NCI-H226 (cell line): ENCODE data around the gene RNF212B.
"Not testable (repeated sequence)": the region's sequence is repeated elsewhere in the genome, so short reads cannot be mapped to it uniquely, and the experiment has no call there.

Experiments used
- DNase-seq: peaks from one replicate; pipeline ENCODE4 v3.0.0-alpha.2; 2015

Gene RNF212B

DNA sequence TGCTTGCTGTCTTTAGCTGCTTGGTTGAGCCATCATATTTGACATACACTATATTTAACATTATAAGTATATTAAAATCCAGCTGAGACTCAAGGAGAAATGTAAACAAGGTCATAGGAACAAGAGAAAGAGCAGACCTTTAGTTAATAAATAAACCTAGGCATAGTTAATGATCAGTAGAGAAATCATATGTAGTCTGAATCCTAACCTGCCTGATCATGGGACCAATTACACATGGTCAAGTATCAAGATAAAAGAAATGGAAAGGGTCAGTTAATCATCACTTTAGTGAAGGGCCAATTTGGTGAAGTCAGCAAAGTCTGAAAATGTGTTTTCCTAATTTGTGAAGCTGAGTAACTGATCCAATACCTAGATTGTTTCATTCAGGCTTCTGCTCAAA, 7.5 kb downstream of the RNF212B start:
- no peak for DNase-seq

DNA sequence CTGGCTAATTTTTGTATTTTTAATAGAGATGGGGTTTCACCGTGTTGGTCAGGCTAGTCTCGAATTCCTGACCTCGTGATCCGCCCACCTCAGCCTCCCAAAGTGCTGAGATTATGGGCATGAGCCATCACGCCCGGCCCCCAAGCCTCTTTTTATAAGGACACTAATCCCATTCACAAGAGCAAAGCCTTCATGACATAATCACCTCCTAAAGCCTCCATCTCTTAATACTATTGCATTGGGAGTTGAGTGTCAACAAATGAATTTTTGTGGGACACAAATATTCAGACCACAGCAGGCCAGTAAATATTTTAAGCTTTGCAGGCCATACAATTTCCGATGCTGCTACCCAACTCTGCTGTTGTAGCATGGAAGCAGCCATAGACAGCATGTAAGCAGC, 10.9 kb downstream of the RNF212B start:
- DNase-seq = no peak

DNA sequence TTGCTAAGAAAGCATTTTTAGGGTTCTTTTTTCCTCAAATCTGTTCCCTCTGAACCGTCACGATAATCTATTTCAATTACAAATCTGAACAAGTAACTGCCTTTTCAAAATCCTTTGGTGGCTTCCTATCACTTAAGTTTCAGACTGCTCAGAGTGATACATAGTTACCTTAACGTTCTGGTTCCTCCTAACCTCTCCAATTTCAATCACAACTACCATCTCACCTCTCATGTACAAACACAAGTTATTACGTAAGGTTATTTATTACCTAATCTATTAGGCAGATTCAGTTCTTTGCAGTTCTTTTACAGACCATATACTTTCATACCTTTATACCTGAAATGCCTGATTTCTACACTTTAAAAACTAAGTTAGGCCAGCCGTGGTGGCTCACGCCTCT, 12.1 kb downstream of the RNF212B start:
- no peak for DNase-seq

DNA sequence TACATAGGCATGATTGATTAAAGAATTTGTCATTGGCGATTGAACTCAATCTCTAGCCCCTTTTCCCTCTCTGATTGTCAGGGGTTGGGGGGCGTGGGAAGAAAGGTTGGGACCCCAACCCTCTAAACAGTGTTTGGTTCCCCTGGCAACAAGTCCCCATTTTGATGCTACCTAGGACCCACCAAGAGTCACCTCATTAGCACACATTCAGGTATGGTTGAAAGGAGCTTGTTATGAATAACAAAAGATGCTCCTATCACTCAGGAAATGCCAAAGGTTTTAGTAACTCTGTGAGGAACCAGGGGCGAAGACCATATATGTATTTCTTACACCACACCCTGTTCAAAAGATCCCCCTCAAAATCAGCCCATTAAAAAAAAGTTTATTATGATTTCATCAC, 14.3 kb downstream of the RNF212B start:
- peak; percentile 23 for DNase-seq

DNA sequence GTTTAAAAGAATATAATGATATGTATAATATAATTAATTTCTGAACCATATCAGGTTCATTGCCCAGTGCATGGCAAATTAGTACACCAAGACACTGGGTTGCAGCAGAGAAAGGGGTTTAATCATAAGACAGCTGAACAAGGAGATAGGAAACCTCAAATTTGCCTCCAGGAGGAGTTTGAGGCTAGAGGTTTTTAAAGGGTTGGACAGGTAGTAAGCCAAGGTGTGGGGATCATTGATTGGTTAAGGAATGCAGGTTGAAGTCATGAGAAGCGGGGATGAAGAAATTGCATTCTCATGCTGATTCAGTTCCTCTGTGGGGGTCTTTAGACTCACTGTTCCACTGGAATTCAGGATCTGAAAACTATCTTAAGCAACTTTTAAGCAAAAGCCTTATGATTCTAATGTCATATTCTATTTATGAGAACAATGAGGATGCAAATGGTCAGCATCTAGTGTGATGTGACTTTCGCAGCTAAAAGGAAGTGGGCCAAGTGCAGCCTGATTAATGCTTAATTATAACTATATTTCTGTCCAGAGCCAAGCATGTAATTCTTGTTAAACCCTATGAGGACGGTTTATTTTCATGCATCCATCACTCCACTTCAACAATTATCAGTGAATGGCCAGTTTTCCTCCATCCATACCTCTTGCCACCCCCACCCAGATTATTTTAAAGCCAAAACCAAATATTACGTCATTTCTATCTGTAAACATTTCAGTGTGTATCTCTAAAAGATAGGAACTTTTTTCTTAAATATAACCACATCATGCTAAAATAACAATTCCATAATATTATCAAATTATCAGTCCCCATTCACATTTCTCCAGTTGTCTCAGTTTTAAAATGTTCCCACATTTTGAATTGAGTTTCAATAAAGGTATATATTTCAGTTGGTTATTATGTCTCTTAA, 14.9 kb downstream of the RNF212B start:
- peak; percentile 25 for DNase-seq

DNA sequence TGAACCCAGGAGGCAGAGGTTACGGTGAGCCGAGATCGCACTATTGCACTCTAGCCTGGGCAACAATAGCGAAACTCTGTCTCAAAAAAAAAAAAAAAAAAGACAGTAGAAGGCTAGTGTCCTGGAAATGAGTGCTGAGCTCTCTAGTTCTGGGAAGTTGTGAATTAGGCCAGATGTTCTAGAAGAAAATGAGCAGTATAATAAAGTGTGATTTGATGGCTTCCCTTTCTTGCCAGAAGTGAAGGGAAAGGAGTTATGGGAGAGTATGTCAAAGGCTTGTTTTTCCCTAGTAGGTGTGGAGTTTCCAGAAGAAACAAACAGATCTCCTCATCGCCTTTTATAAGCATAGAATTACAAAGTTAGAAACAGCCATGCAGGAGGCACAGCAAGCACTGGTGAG, 20.5 kb downstream of the RNF212B start:
- DNase-seq = no peak

DNA sequence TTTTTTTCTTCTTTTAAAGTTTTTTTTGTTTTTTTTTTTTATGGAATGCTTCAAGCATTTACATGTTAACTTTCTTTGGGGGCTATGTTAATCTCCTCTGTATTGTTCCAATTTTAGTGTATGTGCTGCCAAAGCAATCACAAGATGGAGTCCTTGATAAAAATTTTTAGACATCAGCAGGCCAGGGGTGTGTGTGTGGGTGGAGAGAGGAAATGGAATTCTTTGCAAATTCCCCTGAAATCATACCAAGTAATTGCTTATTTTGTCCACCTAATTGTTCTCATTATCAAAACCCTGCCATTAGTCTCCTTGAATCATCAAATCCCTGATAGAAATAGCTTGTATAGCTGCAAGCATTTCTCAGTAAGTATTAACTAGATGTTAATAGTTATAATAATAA, 21.7 kb downstream of the RNF212B start:
- no peak for DNase-seq

DNA sequence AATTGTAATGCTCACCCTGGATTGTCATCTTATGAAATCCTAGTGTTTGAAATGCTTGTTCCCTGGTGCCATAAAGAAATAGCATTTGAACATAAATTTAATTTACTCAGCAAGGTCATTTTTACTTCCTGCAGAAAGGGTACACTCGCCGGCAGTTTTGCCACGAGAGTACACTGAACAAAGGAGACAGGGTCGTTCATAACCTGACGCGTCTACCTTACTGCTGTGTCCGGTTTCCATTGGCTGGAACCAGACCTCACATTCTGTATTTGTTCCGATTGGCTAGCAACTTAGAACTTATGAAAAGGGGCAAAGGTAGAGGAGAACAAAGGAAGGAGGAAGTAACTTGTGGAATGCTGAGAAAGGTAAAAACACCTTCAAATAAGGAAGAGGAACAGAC, 23.1 kb downstream of the RNF212B start:
- not testable (repeated sequence) for DNase-seq

DNA sequence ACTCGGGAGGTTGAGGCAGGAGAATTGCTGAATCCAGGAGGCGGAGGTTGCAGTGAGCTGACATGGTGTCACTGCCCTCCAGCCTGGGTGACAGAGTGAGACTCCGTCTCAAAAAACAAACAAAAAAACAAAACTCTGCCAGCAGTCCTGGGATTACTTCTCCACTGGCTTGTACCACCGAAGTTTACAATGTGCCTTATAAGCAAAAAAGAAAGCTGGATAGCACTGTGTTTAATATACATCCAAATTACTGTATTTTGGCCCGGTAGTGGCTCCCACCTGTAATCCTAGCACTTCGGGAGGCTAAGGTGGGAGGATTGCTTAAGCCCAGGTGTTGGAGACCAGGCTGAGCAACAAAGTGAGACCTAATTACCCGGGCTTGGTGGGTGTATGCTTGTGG, 31.5 kb downstream of the RNF212B start:
- no peak for DNase-seq

DNA sequence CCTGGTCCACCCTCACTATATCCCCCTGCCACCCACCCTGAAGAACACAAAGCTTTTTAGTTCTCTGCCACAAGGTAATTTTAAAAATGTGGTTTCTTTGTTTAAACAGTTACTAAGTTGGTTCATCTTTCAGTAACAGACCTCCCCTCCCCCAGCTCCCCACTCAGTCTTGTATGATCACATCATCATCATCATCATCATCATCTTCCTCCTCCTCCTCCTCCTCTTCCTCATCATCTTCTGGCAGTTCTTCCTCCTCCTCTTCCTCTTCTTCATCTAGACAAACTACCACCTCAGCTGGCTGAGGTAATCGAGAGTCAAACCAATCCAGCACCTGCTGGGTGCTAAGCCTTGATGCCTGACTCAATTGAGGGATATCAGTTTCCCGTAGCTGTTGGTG, 37.7 kb downstream of the RNF212B start:
- DNase-seq = no peak

DNA sequence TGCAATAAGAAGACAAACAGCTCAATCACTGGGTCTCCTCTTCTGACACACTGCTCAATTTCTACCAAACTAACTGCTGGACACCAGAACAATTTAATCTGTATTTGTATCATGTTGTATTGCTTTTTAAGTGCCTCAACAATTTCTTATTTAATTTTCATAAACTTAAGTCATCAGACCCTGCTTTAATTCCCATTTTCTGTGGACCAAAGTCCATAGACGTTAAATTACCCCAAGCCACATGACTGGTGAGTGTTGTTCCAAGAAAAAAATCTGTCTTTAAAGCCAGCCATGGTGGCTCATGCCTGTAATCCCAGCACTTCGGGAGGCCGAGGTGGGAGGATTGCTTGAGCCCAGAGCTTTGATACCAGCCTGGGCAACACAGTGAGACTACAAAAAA, 39.5 kb downstream of the RNF212B start:
- DNase-seq = no peak

DNA sequence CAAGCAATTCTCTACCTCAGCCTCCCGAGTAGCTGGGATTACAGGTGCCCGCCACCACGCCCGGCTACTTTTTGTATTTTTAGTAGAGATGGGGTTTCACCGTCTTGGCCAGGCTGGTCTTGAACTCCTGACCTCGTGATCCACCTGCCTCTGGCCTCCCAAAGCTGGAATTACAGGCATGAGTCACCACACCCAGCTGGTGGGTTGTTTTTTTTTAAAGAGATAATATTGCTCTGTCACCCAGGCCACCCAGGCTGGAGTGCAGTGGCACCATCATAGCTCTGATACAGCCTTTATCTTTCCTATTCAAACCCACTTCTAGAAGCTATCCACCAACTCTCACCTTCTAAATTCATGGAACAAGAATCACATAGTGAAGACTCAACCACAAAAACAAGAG, 40.2 kb downstream of the RNF212B start:
- not testable (repeated sequence) for DNase-seq

DNA sequence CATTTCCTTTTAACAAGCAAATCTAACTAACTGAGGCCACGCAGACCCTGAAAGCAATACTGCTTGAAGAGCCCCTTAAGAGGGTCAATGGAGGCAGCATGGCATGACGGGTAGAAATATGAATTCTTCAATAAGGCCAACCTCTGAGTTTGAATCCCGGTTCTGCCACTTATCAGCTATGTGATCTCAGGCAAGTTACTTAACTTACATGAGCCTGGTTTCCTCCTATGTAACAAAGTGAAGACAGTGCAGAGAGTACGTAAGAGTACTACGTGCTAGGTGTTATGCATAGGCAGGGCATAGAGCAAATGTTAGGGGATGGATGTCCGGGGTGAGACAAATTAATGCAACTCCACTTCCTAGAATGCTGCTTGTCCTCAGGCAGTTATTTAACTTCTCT, 43.5 kb downstream of the RNF212B start:
- DNase-seq = no peak

DNA sequence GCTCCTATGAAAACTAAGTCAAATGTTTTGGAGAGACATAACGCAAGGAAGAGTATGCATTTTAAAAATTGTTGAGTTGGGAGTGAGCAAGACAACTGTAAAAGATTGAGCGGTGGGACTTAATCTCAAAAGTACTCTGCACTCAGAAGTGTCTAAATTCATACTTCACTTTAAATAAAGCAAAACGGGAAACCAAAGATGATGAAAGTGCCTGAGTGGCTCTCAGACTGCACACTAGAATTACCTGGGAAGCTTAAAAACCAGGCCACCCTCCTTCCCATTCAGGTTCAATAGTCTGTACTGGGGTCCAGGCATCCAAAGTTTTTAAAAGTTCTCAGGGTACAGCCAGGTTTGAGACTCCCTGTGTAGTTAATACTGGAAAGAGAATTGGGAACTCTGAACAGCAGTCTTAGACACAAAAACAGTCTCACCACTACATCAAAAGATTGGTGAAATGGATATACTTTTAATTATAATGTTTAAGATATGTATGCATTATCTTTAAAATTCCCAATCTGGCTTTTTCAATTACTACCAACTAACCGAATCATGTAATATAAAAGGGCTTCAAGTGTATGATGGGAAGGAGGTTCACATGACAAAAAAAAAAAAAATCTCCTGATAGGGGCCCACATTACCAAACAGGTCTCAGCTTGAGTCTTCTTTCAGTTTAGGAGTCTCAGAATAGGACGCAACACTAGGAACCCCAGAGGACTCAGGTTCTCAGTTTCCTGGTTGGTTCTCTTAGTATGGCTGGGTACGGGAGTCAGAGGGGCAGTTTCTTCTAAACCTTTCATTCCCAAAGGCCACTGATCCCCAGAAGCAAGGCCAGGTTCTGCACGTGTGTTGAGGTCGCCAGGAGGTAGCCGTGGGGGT, 47.2 kb downstream of the RNF212B start:
- no peak for DNase-seq

DNA sequence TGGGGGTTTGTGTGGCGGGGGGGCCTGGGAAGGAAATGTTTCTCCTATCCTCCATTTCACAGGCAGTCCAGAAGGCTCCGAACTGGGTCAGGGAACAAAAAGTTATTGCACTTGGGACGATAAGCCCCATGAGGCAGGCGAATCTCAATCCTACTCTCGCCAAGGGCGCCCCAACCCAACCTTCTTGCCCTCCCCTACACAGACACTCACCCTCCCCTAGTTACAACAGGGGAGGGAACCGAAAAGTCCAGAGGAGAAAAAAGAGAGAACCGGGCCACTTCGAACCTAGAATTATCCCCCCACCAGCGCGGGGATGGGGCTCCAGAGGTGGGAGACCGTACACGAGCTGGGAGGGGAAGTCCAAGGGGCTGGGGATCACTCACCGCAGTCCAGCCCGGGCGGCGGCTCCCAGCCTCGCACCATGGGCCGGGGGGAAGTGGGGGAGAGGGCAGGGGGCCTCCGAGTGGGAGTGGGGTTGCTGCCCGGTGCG, 47.8 kb downstream of the RNF212B start:
- no peak for DNase-seq

DNA sequence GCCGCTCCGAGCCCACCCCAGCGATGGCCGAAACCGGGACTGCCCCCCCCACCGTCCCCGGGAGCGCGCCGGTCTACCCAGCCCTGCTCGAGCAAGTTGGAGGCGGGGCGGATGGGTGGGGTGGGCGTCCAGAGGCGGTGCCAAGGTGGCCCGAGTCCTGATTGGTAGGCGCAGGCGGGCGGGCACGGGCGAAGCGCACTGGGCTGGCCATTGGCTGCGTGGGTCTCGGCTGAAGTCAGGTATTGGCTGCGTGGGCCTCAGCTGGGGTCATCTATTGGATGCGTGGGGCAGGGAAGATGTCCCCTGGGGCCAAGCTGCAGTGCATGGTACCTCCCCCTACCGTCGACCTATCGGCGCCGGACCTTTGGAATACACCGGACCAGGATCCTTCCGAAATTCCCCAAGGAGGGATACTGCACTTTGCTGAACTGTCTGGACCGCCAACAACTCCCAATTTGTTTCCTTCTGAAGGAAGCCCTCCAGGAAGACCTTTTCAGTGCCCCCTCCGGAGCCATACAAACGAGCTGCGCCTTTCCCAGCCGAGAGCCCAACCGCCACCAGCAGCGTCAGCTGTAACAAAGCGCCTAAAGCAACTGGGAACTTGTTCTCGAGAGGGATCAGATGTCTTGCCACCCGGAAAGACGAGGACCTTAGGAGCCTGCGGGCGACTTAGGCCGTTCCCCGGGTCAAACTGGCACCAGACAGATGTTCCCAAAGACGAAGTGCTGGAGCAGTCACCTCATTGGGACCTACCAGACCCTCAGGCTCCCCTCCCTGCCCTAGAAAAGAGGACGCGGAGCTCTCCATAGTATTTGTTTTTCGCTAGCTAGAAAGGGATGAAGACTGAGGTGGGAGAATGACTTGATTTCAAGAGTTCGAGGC, 48.5 kb downstream of the RNF212B start, which contains the start of gene HOMEZ:
TSS of gene HOMEZ (minus strand) at position 113 of the 882 bp plus-strand sequence. CDS start 180 bp downstream, outside the sequence.
- DNase-seq = peak; percentile 98

DNA sequence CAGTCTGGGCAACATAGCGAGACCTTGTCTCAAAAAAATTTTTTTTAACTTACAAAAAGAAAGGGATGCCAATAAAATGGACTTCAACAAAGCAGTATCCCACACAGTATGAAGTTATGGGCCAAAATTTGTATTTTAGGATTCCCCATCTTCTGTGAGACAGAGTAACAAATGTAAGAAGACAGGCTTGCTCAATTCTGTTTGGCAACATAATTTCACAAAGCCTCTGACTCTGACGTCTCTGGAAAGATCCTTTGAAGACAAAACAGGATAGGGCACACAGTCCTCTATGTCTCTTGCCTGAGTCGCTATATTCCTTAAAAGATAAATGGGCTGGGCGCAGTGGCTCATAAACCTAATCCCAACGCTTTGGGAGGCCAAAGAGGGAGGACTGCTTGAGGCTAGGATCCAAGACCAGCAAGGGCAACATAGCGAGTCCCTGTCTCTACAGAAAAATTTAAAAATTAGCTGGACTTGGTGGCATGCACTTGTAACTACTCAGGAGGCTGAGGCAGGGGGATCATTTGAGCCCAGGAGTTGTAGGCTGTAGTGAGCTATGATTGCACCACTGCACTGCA, 49.3 kb downstream of the RNF212B start:
- DNase-seq = no peak

DNA sequence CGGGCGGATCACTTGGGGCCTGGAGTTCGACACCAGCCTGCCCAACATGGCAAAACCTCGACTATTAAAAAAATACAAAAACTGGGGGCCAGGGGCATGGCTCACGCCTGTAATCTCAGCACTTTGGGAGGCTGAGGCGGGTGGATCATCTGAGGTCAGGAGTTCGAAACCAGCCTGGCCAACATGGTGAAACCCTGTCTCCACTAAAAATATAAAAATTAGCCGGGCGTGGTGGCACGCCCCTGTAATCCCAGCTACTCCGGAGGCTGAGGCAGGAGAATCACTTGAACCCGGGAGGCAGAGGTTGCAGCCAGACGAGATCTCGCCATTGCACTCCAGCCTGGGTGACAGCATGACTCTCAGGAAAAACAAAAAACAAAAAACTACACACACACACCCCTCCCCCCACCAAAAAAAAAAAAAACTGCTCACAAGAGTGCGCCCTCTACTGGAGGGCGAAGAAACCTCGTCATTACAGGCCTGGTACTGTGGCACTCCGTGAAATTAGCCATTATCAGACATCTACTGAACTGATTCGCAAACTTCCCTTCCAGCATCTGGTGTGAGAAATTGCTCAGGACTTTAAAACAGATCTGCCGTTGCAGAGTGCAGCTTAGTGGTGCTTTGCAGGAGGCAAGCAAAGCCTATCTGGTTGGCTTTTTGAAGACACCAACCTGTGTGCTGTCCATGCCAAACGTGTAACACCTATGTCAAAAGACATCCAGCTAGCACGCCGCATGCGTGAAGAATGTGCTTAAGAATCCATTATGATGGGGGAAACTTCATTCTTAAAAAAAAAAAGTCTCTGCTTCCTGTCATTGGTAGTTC, 57.2 kb downstream of the RNF212B start:
- DNase-seq = no peak

DNA sequence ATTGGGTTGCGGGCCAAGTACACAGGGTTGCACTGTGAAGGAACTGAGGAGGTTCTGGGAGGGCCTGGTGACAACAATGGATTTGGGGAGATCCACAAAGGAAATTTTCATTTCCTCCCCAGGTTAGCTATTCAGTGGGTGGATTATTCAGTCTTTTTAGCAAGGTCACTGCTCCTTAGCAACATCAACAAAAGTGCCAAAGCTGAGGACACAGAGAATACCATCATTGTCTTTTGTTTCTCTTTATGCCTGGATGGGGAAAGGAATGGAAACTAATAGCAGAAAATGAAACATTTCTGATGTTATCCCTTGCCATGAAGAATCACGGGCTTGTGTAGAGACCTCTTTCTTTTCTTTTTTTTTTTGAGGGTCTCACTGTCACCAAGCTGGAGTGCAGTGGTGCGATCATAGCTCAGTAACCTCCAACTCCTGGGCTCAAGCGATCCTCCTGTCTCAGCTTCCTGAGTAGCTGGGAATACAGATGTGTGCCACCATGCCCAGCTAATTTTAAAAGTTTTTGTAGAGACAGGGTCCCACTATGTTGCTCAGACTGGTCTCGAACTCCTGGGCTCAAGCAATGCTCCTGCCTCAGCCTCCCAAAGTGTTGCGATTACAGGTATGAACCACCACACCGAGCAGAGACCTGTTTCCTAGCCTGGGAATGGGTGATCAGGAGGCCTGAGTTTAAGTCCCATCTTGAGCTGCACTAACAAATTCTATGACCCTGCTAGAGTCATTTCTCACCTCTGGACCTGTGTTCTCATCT, 58.5 kb downstream of the RNF212B start:
- no peak for DNase-seq

DNA sequence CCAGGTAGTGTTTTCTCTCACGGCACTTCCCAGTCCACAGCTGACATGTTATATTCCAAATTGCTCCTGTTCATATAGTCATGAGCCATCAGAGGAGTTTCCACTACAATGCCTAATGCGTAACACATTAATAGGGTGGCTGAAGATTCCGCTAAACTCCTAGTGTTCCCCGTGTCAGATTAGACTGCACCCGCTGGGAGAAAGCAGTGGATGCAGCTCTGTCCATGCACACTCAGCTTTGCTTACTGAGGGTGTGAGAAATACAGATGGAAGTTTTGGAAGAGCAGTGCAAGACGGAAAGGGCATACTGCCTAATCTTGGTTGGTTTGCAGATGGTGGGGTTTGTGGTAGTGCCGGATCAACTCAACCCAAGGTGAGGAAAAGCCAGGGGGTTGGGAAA, 59.4 kb downstream of the RNF212B start:
- no peak for DNase-seq
